NT2/D1 (cell line): Measurements from ENCODE around the gene ELK1.
"Not testable (repeated sequence)": the region's sequence is repeated elsewhere in the genome, so short reads cannot be mapped to it uniquely, and the experiment has no call there.

Experiments used
- DNase-seq: peaks from one replicate; pipeline ENCODE4 v3.0.0-alpha.2; 2011; ENCODE audit warnings: low read depth, low spot score
- H3K27me3 ChIP-seq: 2 replicates; pipeline ENCODE4 v1.6.0; 2011; ENCODE audit warnings: mild to moderate bottlenecking; ENCODE audit not compliant: insufficient read length, insufficient read depth
- H3K36me3 ChIP-seq: 2 replicates; pipeline ENCODE4 v1.6.1; 2011; ENCODE audit warnings: mild to moderate bottlenecking, low read length, mixed read lengths; ENCODE audit not compliant: insufficient read depth, insufficient read length
- H3K4me1 ChIP-seq: 2 replicates; pipeline ENCODE4 v1.5.1; 2011; ENCODE audit not compliant: insufficient read depth, insufficient read length
- H3K4me3 ChIP-seq: 2 replicates; pipeline ENCODE4 v1.5.1; 2011; ENCODE audit warnings: low read depth; ENCODE audit not compliant: insufficient read length
- H3K9ac ChIP-seq: 2 replicates; pipeline ENCODE4 v1.6.0; 2011; ENCODE audit warnings: low read depth; ENCODE audit not compliant: insufficient read length
- H3K9me3 ChIP-seq: 2 replicates; pipeline ENCODE4 v1.5.1; 2011; ENCODE audit warnings: mild to moderate bottlenecking, low read length; ENCODE audit not compliant: insufficient read depth
- SUZ12 ChIP-seq: IDR thresholded peaks from 2 replicates; pipeline ENCODE4 v1.6.1; 2011; ENCODE audit not compliant: insufficient read length, insufficient read depth; ENCODE audit errors: extremely low read depth
- YY1 ChIP-seq: IDR thresholded peaks from 2 replicates; pipeline ENCODE4 v1.6.1; 2011; ENCODE audit not compliant: insufficient read length, insufficient read depth
- ZNF274 ChIP-seq: IDR thresholded peaks from 2 replicates; pipeline ENCODE4 v1.6.1; 2011; ENCODE audit warnings: mild to moderate bottlenecking, low read depth, low read length

ELK1 gene

GRCh38 chrX:47674776-47675175 is 24.4 kb upstream of the ELK1 start:
- Histone ChIP-seq H3K9me3 (peaks cover 21% of the 10 kb centered on the region), H3K27me3 (no peaks in the 10 kb centered on the region), H3K4me1 (peaks cover 2% of the 10 kb centered on the region), H3K9ac (no peak overlapping the region), H3K36me3 (no peaks in the 10 kb centered on the region), H3K4me3 (no peak overlapping the region)
- no peak for DNase-seq
- TF ChIP-seq ZNF274, result no peak

- DNase-seq, H3K36me3 ChIP-seq, H3K9ac ChIP-seq, H3K4me1 ChIP-seq, H3K4me3 ChIP-seq, H3K9me3 ChIP-seq, H3K27me3 ChIP-seq: not testable (repeated sequence)
Observed at GRCh38 chrX:47665797-47666196, 15.4 kb upstream of the ELK1 start.

GRCh38 chrX:47664737-47665136 is 14.4 kb upstream of the ELK1 start:
- peaks cover 6% of the 10 kb centered on the region for H3K9me3 ChIP-seq
- H3K36me3 ChIP-seq, result no peaks in the 10 kb centered on the region
- no peak for DNase-seq
- H3K27me3 ChIP-seq, result no peaks in the 10 kb centered on the region
- H3K4me3 ChIP-seq, result no peak overlapping the region
- TF ChIP-seq YY1 (no peak), SUZ12 (no peak), ZNF274 (no peak)
- H3K4me1 ChIP-seq, result no peaks in the 10 kb centered on the region
- no peak overlapping the region for H3K9ac ChIP-seq

- Histone ChIP-seq H3K9me3 (peaks cover 10% of the 10 kb centered on the region), H3K4me3 (no peak overlapping the region), H3K4me1 (peaks cover 2% of the 10 kb centered on the region), H3K9ac (no peak overlapping the region), H3K27me3 (no peaks in the 10 kb centered on the region), H3K36me3 (peaks cover 7% of the 10 kb centered on the region)
- DNase-seq, result no peak
- no peak for TF ChIP-seq SUZ12
- no peak for TF ChIP-seq ZNF274
- TF ChIP-seq YY1, result no peak
Observed at GRCh38 chrX:47662144-47662657, 11.8 kb upstream of the ELK1 start.

- peaks cover 14% of the 10 kb centered on the region for H3K36me3 ChIP-seq
- peaks cover 2% of the 10 kb centered on the region for H3K4me1 ChIP-seq
- no peaks in the 10 kb centered on the region for H3K27me3 ChIP-seq
- no peak for TF ChIP-seq SUZ12
- TF ChIP-seq YY1, result no peak
- TF ChIP-seq ZNF274, result no peak
- DNase-seq, result no peak
- peaks cover 10% of the 10 kb centered on the region for H3K9me3 ChIP-seq
- no peak overlapping the region for H3K9ac ChIP-seq
- no peak overlapping the region for H3K4me3 ChIP-seq
Observed at GRCh38 chrX:47661539-47661938, 11.2 kb upstream of the ELK1 start.

GRCh38 chrX:47659421-47659726 is 9.0 kb upstream of the ELK1 start:
- Histone ChIP-seq H3K4me3 (peak overlapping the region; percentile 80), H3K36me3 (peaks cover 29% of the 10 kb centered on the region), H3K4me1 (peaks cover 2% of the 10 kb centered on the region), H3K27me3 (no peaks in the 10 kb centered on the region), H3K9ac (no peak overlapping the region), H3K9me3 (peaks cover 10% of the 10 kb centered on the region)
- no peak for DNase-seq
- TF ChIP-seq YY1, result no peak
- no peak for TF ChIP-seq ZNF274
- TF ChIP-seq SUZ12, result no peak

GRCh38 chrX:47658684-47659420 is 8.5 kb upstream of the ELK1 start, which contains the start of gene UXT:
TSS of gene UXT (minus strand) at chrX:47659180. CDS start at chrX:47658927, 253 bp downstream.
- H3K27me3 ChIP-seq, result no peaks in the 10 kb centered on the region
- H3K4me1 ChIP-seq, result peaks cover 2% of the 10 kb centered on the region
- TF ChIP-seq SUZ12 (no peak), ZNF274 (no peak), YY1 (peak; percentile 40)
- peak; percentile 92 for DNase-seq
- peaks cover 30% of the 10 kb centered on the region for H3K36me3 ChIP-seq
- H3K4me3 ChIP-seq, result peak within 1 kb of the TSS; percentile 80
- peaks cover 10% of the 10 kb centered on the region for H3K9me3 ChIP-seq
- peak within 1 kb of the TSS; percentile 83 for H3K9ac ChIP-seq

GRCh38 chrX:47658301-47658683 is 7.9 kb upstream of the ELK1 start:
- Histone ChIP-seq H3K4me1 (peaks cover 2% of the 10 kb centered on the region), H3K9ac (peak overlapping the region; percentile 1), H3K4me3 (peak overlapping the region; percentile 80), H3K27me3 (no peaks in the 10 kb centered on the region), H3K9me3 (peaks cover 10% of the 10 kb centered on the region), H3K36me3 (peaks cover 36% of the 10 kb centered on the region)
- DNase-seq, result no peak
- TF ChIP-seq SUZ12 (no peak), YY1 (no peak), ZNF274 (no peak)
